ENCODE results near the gene FHIT.

FHIT gene

DNA sequence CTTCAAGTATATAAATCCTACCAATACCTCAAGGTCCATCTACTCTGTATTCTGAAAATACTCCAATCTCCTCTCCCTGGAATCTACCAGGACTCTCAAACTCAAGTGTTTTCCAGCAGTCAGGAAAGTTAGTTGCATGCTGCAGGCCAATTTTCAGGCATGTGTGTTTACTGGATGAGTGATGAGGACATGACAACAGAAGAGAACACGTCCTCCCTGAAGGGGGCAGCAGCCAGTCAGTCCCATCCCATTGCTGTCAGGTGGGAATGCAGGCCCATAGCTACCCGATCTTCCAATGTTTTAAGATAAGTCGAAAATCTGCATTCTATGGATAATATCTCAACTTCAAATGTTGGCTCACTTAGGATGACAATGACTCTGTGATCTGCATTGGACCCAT, 496.2 kb downstream of the FHIT start:
- peak; percentile 12 for DNase-seq

DNA sequence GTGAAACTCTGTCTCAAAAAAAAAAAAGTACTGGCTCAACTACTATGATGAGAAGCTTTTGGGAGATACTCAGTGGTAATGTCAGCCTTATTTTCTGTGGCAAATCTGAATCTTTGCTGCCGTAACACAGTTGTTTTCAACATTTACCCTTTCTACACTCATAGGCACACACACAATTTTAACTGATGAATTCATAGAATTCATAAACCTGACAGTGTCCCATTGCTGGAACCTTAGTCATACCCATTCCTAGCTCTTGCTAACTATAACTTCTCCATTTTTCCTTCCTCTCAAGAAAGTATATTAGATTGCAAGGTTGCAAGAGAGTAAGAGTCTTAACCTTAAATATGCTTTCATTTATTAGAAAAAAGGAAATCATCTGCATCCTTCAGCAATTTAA, 496.6 kb downstream of the FHIT start:
- no peak for DNase-seq

GRCh38 chr3:60752809-60753208, 498.4 kb downstream of the FHIT start:
- no peak for DNase-seq

DNA sequence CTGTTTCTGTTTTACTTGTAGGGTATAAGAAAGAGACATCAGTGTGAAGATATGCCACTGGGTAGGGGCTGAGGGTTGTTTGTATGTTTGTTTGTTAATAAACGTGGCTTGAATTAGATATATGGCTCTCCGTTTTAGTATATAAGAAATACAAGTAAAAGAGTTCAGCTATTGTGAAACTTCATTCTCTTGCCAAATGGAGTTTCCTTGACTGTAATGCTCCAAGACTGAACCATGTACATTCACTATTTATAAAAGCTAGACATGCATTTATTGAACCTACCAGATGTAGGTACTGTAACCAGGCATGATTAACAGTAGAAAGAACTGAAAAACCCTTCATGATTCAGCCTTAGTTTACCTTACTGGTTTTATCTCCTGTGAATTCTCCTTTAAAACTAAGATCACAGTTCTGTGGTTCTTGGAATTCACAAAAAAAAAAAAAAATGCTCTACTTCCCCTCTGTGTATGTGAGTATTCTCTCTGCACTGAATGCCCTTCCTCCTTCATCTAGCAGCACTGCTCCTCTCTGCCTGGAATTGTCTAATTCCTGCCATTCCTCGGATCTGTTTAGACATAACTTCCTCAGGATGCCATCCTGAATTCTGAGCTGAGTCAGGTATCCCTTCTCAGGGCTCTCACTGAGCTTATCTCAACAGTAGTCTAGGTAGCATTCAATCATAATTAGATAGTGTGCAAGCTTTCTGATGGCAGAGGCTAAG, 504.4 kb downstream of the FHIT start:
- no peak for DNase-seq

GRCh38 chr3:60746043-60746638, 505.1 kb downstream of the FHIT start:
- no peak for DNase-seq

DNA sequence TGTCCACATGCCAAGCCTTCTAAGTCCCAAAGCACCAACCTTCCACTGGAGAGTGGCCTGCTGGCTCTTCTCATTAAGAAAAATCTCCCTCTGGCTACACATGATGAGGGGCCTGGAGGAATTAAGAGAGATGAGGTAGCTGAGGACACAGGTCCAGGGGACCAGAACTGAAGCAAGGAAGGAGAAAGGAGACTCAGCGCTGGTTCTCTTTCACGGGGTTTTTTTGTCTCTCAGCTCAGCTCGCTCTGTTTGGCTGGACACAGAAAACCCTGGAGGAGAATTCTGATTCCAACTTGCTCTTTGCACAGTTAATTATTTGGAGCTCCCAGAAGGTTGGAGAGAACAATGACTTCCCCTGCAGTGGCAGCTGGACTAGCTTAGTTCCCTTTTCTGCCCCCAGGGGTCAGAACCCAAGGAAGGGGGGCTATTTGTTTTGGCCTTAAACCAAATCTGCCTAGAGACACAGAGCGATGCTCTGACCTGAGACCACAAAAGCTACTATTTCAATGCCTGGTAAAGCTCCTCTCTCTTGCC, 507.6 kb downstream of the FHIT start:
- DNase-seq, result peak; percentile 3

GRCh38 chr3:60742606-60743145, 508.6 kb downstream of the FHIT start:
- no peak for DNase-seq

- DNase-seq, result no peak
Measured at GRCh38 chr3:60737633-60738399, 513.4 kb downstream of the FHIT start.

DNA sequence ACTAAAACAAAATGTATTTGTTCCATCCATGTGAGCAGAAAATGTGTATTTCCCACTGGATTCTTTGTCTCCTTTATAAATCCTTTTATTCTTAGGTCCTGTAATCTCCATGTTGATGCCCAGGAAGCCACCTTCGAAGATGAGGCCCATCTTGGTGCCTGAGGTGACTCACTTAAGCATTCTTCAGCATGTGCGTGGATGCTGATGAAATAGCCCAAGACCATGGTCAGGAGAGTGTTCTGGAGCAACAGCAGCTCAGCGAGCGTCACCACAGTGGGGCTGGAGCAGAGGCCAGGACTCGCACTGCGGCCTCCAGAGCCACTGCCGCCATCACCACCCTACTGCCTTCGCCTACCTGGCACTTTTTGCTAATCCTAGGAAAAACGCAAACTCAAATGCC, 520.9 kb downstream of the FHIT start:
- DNase-seq, result no peak

- no peak for DNase-seq
Measured at GRCh38 chr3:60729056-60729455, 522.2 kb downstream of the FHIT start.

- peak; percentile 1 for DNase-seq
Measured at GRCh38 chr3:60728006-60728405, 523.2 kb downstream of the FHIT start.

- DNase-seq, result no peak
Measured at GRCh38 chr3:60720736-60721135, 530.5 kb downstream of the FHIT start.

DNA sequence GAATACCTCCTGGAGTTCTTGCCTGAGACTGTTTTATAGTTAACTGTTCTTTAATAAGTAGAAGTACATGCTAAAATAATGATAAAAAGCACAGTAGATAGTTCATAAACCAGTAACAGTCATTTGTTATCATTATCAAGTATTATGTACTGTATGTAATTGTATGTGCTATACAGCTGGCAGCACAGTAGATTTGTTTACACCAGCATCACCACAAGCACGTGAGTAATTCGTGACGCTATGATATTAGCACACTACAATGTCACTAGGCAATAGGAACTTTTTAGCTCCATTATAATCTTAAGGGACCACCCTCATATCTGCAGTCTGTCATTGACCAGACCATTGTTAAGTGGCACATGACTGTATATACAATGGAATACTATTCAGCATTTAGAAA, 534.7 kb downstream of the FHIT start:
- DNase-seq, result no peak

- DNase-seq, result no peak
Measured at GRCh38 chr3:60708191-60708975, 542.9 kb downstream of the FHIT start.

- no peak for DNase-seq
Measured at GRCh38 chr3:60707452-60708020, 543.7 kb downstream of the FHIT start.

- no peak for DNase-seq
Measured at GRCh38 chr3:60703956-60704736, 547.1 kb downstream of the FHIT start.

- DNase-seq, result no peak
Measured at GRCh38 chr3:60703008-60703407, 548.2 kb downstream of the FHIT start.

- no peak for DNase-seq
Measured at GRCh38 chr3:60698117-60698516, 553.1 kb downstream of the FHIT start.

- no peak for DNase-seq
Measured at GRCh38 chr3:60697132-60697531, 554.1 kb downstream of the FHIT start.

- no peak for DNase-seq
Measured at GRCh38 chr3:60696428-60697125, 554.7 kb downstream of the FHIT start.

GRCh38 chr3:60675424-60675823, 575.8 kb downstream of the FHIT start:
- DNase-seq, result no peak

Data from hematopoietic multipotent progenitor cell treated with erythropoietin and hydrocortisone succinate and interleukin-3 and kit ligand, for 8 days (in vitro differentiated cells).